Right lobe of liver (tissue), 6 donors: ENCODE measurements around the gene ENOX1. TPM values are rescaled to one million over a fixed set of nuclear protein-coding genes. Genes with fewer than 3 reads are reported as not detected.
A peak's percentile ranks its signal among the peaks of the same experiment; 100 is the strongest.

Experiments
- ATAC-seq, 4 donors: fragments of 200-7000 bp; cut with Tn5 transposase; one replicate each; pipeline ENCODE4 v1.9.1; 2020; ENCODE audit warnings: mild to moderate bottlenecking in 4 of 4, moderate library complexity in 4 of 4
- DNase-seq, 3 donors: peaks; one replicate each; pipeline ENCODE4 v3.0.0-alpha.2; 2020
- H3K27ac ChIP-seq, 3 donors: fragments of 200-600 bp; one replicate each; pipeline ENCODE4 v1.8.0; 2022
- H3K27me3 ChIP-seq, 2 donors: fragments of 200-600 bp; one replicate each; pipeline ENCODE4 v1.8.0; 2022
- H3K36me3 ChIP-seq, 4 donors: fragments of 200-600 bp; sonication (generic) in 1 of 4; one replicate each; pipeline versions ENCODE4 v1.5.1 to v1.8.0; 2017 to 2022; ENCODE audit warnings: control low read depth in 1 of 4
- H3K4me1 ChIP-seq, 4 donors: fragments of 200-600 bp; sonication (generic) in 1 of 4; one replicate each; pipeline versions ENCODE4 v1.5.1 to v1.8.0; 2017 to 2022; ENCODE audit warnings: control low read depth in 1 of 4
- H3K4me3 ChIP-seq, 3 donors: fragments of 200-600 bp; one replicate each; pipeline ENCODE4 v1.8.0; 2022
- H3K9me3 ChIP-seq, 4 donors: fragments of 200-600 bp; sonication (generic) in 1 of 4; one replicate each; pipeline versions ENCODE4 v1.5.1 to v1.8.0; 2017 to 2022; ENCODE audit warnings: control low read depth in 1 of 4
- CTCF ChIP-seq, 4 donors: fragments of 200-600 bp in 3 of 4; fragments of 450-650 bp in 1 of 4; IDR thresholded peaks; one replicate each; pipeline versions ENCODE4 v1.5.1 to v1.8.0; 2016 to 2022; ENCODE audit warnings: antibody characterized with exemption in 4 of 4, mild to moderate bottlenecking in 2 of 4
- POLR2A ChIP-seq: fragments of 450-650 bp; IDR thresholded peaks from one replicate; pipeline ENCODE4 v1.6.1; 2017; ENCODE audit warnings: antibody characterized with exemption, mild to moderate bottlenecking
- WGBS: methylation state at CpG from one replicate; pipeline ENCODE4 v1.1.6; 2018; ENCODE audit warnings: low coverage, low lambda C conversion rate; ENCODE audit not compliant: insufficient coverage; ENCODE audit errors: missing lambda C conversion rate; 5-methylcytosine and 5-hydroxymethylcytosine counted together
- intact Hi-C, 2 donors: fragments of 100-400 bp; cut with DNase I; formaldehyde crosslinking; loops; one replicate each; pipeline versions ENCODE4 v1.11.2 to v1.14.1; 2022
- total RNA-seq, 6 experiments: library from RNA; depleted of rRNA in 2 of 6; stranded (reverse); fragments of >200 nt in 2 of 6; fragmentation: NEBNext Ultra II Directional in 3 of 6; extraction: Animal tissue kit (Norgen Biotek cat#: 25700) in 3 of 6; gene quantifications; one replicate each; pipeline versions ENCODE4 v1.1.0 to v1.2.4, GENCODE V29; 2016 to 2023
- donor health status: DM: no; HTN: yes; CAD: no.
- donor health status: DM: no; HTN: no; CAD: no.
- donor health status: DM: no; HTN: no; CAD: no.
- donor health status: DM: no; HTN: yes; CAD: no.
- donor health status: DM: no; HTN: yes; CAD: no.

The ENOX1 gene
- total RNA-seq, 6 experiments from 2014 or later = 0.07 to 0.16 TPM; not detected in 4

- WGBS = no CpG with 5 or more reads among the region's 1 CpG
- TF ChIP-seq POLR2A = no peak
- TF ChIP-seq CTCF (IDR thresholded peaks at IDR 0.05) = no peak
- no peaks in the 10 kb centered on the region for H3K36me3 ChIP-seq
- H3K27ac ChIP-seq = no peak overlapping the region
- no peak for DNase-seq
- no peaks in the 10 kb centered on the region for H3K9me3 ChIP-seq
- no peaks in the 10 kb centered on the region for H3K4me1 ChIP-seq
- no peak overlapping the region for H3K4me3 ChIP-seq
- intact Hi-C loops = no loop called here
- no peak for ATAC-seq
- H3K27me3 ChIP-seq = no peaks in the 10 kb centered on the region
Observed at GRCh38 chr13:43822969-43823368, 36.2 kb upstream of the ENOX1 start.

- no peak overlapping the region for H3K27ac ChIP-seq
- DNase-seq (no peak), ATAC-seq (no peak)
- no peaks in the 10 kb centered on the region for H3K27me3 ChIP-seq
- intact Hi-C loops = no loop called here
- H3K36me3 ChIP-seq = no peaks in the 10 kb centered on the region
- TF ChIP-seq CTCF (IDR thresholded peaks at IDR 0.05) = no peak
- TF ChIP-seq POLR2A = no peak
- H3K4me1 ChIP-seq = no peaks in the 10 kb centered on the region
- no peaks in the 10 kb centered on the region for H3K9me3 ChIP-seq
- 47% methylated on average over 4 of the region's 4 CpGs for WGBS
- no peak overlapping the region for H3K4me3 ChIP-seq
Observed at GRCh38 chr13:43816401-43816889, 29.7 kb upstream of the ENOX1 start.

GRCh38 chr13:43815204-43815603 is 28.4 kb upstream of the ENOX1 start:
- no peak for TF ChIP-seq POLR2A
- no peak for TF ChIP-seq CTCF (IDR thresholded peaks at IDR 0.05)
- DNase-seq (no peak), ATAC-seq (peak in 1 of 4 donors; percentile 27)
- Histone ChIP-seq H3K4me1 (no peaks in the 10 kb centered on the region), H3K9me3 (no peaks in the 10 kb centered on the region), H3K27me3 (no peaks in the 10 kb centered on the region), H3K4me3 (no peak overlapping the region), H3K27ac (no peak overlapping the region), H3K36me3 (no peaks in the 10 kb centered on the region)
- intact Hi-C loops = no loop called here
- WGBS = 44% methylated on average over 2 of the region's 2 CpGs

GRCh38 chr13:43808676-43809075 is 21.9 kb upstream of the ENOX1 start:
- TF ChIP-seq CTCF (IDR thresholded peaks at IDR 0.05) (no peak), POLR2A (no peak)
- Histone ChIP-seq H3K36me3 (no peaks in the 10 kb centered on the region), H3K4me1 (no peaks in the 10 kb centered on the region), H3K27ac (no peak overlapping the region), H3K4me3 (no peak overlapping the region), H3K9me3 (no peaks in the 10 kb centered on the region), H3K27me3 (no peaks in the 10 kb centered on the region)
- DNase-seq (no peak), ATAC-seq (no peak)
- intact Hi-C loops = loop anchor here in 1 of 2 donors (10.0 kb wide), 1 partner anchor 504 kb away; no protein-coding TSS in a partner anchor

- DNase-seq (no peak), ATAC-seq (no peak)
- Histone ChIP-seq H3K4me3 (no peak overlapping the region), H3K9me3 (no peaks in the 10 kb centered on the region), H3K36me3 (no peaks in the 10 kb centered on the region), H3K27me3 (no peaks in the 10 kb centered on the region), H3K4me1 (no peaks in the 10 kb centered on the region), H3K27ac (no peak overlapping the region)
- TF ChIP-seq CTCF (IDR thresholded peaks at IDR 0.05) (no peak), POLR2A (no peak)
- WGBS = 58% methylated on average over 4 of the region's 6 CpGs
- intact Hi-C loops = loop anchor here in 1 of 2 donors (10.0 kb wide), 1 partner anchor 501 kb away; no protein-coding TSS in a partner anchor
Observed at GRCh38 chr13:43805681-43806128, 18.9 kb upstream of the ENOX1 start.
